ENCODE data around the gene SYCP2L.

Gene SYCP2L

DNA sequence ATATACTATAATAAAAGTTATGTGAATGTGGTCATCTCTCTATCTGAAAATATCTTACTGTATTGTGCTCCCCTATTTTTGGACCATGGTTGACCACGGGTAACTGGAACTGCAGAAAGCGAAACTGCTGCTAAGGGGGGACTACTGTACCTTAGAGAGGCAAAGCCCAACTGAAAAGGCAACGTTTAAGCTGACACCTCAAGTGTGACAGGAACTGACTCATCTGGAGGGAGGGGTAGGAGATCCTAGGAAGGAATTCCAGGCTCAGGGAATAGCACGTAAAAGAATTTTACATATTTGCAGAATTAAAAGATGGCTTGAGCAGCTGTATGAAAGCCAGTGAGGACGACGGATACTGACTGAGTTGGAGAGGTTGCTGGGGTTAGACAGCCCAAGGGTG, 122.5 kb downstream of the SYCP2L start:
- DNase-seq, result peak; percentile 74

DNA sequence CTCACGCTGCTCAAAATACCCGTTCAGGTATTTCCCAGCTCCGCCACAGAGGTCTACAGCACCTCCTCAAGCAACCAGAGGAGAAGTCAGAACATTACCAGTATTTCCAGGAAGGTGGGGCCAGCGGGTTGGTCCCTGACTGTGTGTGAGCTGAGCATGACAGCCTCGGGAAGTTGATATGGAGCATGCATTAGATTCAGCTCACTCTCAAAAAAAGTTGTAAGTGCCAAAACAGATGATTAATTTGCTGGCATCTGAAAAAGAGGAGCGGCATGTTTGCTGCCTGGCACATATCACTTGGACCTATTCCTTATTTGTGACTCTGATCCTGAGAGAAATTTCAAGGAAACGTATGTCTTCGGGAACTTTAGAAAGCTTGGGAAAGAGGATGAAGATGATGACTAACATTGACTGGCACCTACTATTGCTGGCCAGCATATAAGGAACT, 125.0 kb downstream of the SYCP2L start:
- DNase-seq, result no peak

DNA sequence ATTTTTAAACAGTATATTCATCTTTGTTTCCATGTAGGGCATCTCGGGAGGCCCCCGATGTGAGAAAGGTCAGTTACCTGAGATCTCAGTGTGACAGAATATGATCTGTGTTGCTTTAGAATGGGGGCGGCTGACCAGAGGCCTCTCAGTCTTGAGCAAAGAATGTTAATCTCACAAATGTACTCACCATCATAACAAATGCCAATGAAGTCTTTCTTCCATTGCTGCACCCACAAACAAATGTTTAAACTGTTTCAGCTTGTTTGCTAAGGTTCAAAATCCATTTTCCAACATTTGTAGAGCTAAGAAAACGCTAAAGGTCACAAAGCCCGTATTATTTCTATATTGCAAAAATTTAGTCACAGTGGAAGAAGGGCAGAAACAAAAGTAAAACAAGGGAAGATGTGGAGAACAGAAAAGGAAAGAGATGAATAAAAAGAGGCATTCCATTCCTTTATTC, 125.5 kb downstream of the SYCP2L start:
- DNase-seq, result no peak

DNA sequence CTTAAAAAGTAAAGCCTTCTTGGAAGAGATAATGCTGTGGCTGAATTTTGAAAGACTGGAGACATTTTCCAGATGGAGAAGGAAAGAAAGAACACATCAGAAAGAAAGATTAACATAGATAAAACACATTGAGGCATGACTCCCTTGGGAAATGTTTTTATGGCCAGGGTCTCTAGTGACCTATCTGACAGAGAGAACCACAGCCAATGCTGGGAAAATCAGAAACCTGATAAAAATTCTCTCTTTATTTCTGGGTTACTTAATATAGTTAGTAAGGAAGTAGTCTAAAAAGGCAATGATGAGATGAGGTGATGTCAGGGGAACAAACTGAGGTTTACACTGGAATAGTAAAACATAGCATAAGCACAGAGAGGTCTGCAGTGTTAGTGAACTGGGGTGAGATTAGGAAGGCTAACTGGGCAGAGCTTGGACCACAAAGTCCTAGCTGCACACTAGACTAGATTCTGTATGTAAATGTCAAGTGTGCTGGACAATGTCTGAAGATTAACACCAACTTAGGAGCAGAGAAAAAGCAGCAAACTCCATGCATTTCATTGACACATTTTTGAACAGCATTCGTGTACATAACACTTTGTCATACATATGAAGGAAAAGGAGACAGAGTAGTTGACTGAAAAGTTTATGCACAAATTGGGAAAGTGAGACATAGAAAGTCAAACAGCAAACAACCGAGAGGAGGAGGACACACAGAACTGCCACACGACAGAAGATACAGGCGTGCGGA, 126.3 kb downstream of the SYCP2L start:
- no peak for DNase-seq

DNA sequence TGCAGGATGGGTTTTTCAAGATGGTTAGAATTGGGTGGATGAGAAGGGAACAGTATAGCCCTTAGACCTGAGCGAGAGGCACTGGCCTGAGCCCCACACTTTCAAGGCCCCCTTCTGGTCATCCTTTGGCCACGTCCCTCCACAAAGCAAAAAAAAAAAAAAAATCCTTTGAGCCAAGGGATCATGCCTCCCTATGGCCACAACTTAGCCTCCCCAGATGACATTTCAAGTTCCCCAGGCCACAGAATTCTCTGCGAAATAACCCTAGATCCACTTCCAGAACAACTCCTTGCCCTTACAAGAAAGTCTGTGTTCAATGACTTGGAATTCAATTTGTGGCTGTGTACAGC, 126.8 kb downstream of the SYCP2L start:
- DNase-seq, result no peak

DNA sequence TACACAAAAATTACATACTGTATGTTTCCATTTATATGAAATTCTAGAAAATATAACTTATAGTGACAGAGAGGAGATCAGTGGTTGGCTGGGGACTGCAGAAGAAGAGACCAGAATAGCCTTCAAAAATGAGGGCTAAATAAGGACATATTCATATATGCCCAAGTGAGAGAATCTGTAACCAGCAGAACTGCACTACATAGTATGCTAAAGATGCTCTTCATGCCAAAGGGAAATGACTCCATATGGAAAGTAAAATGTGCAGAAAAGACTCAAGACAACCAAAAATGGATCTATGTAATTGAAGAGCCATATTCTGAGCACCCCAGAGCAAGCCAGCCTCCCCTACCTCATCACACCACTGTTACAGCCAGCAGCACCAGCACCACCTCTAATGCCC, 128.2 kb downstream of the SYCP2L start:
- DNase-seq, result no peak

DNA sequence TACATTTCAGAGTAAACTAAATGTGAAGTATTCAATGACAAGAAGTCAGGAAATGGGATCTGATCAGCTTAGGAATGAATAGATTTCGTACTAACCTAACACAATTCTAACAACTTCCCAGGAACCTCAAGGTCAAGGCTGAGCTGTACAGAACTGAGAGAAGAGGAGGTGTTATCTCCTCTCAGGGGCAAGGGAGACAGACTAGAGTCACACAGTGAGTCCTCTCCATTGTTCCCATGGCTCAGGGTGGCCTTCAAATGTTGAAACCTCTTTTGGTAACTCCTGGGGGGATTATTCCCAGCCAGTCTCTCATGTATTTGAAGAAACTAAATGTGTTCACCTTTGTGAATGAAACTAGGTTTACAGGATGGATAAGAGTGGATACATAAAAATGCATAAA, 129.6 kb downstream of the SYCP2L start:
- no peak for DNase-seq

DNA sequence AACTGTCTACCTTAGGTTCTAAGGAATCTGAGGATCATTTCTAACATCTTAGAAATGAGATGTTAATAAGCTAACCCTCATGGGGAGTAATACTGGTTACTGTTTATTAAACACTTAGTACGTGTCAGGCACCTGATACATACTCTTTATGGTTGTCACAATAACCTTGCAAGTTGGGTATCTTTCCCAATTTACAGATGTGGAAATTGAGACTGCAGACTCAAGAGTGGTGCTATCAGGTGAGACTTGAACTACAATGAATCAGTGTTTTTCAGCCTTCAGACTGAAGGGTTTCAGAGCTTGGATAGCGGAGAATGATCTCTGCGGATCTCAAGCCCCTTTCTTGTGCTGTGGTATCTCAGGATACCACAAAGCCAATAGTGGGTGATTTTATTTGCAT, 130.2 kb downstream of the SYCP2L start:
- DNase-seq, result no peak

DNA sequence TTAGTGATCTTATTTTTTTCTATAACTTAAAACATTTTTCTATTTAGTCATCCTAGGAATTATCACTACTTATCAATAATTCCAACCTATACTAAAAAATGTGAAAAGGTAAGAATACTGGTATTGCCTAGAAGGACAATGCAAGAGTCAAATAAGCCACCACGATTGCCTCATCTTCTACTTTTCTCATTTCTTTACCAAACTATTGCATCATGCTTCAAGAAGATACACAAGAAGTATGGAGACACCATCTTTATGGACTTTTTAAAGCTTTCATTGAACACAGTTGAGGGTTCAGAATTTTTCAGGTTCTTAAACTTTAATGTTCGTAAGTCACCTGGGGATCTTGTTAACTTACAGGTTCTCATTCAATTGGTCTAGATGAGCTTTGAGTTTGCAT, 131.4 kb downstream of the SYCP2L start:
- no peak for DNase-seq

DNA sequence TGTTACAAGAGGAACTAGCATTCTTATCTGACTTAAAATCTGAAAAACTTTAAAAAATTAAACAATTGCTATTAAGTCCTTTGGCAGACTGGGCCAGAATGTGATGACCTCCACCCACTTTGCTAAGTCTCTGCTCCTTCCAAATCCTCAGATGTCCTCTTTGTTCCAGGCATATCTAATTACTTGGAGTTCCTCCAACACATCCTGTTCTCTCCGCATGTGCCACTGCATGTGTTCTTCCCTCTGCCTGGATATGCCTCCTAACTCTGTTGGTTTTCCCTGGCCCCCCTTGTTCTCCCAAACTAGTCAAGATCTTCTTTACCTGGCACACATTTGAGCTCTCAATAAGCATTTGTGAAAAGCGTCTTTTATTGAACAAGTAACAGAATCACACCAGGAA, 134.2 kb downstream of the SYCP2L start:
- no peak for DNase-seq

DNA sequence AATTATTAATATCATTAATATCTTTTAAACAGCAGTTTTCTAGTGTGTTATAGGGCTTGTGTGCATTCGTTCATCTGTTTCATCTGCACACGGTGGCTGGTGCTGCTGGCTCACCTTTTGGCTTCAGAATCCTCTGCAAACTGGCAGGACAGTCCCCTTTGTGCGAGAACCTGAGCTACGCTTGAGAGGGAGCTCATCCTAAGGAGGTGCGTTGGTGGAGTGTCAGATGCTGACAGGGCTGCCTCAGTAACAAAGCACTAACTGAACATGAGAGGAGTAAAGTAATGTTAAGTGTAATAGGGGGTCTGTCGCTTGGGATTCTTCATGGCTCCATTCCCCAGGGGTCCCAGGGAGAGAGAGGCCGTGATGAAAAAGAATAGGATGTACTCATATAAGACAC, 134.9 kb downstream of the SYCP2L start:
- no peak for DNase-seq

DNA sequence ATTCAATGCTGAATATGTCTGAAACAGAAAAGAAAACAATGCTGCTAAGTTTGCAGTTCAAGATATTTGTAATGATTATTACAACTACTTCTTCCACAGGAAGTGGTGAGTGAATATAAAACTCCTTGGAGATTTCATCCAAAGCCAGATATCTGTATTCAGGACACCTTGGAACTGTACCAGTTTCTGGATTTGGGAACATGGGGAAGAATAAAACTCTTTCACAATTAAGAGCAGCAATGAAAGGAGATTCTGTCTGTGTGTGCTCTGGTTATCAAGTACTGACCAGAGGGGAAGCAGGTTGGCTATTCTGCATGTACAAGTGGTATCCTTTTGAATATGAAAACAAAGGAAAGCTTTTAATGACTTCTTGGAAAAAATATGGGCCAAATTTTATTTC, 136.2 kb downstream of the SYCP2L start:
- peak; percentile 33 for DNase-seq

Data from fibroblast of skin of abdomen (primary cell).